H1 (cell line): ENCODE measurements around the gene NABP2. TPM values are rescaled to one million over a fixed set of nuclear protein-coding genes. Genes with fewer than 3 reads are reported as not detected.

Experiments used
- BRCA1 ChIP-seq: IDR thresholded peaks from 2 replicates; pipeline ENCODE4 v1.6.1; 2012; ENCODE audit warnings: low read depth, low read length, improper control_type of control experiment
- GABPA ChIP-seq: IDR thresholded peaks from 2 replicates; pipeline ENCODE4 v1.6.1; 2011; ENCODE audit warnings: mild to moderate bottlenecking, low read length, moderate library complexity, borderline replicate concordance; ENCODE audit not compliant: insufficient read depth
- KDM1A ChIP-seq: fragments of 200-600, 300-600 bp; sonication (generic); IDR thresholded peaks from 2 replicates; pipeline ENCODE4 v1.7.1; 2016; ENCODE audit warnings: mild to moderate bottlenecking, low read length, borderline replicate concordance
- RBBP5 ChIP-seq: IDR thresholded peaks from 2 replicates; pipeline ENCODE4 v1.7.1; 2012; ENCODE audit warnings: low read depth, mild to moderate bottlenecking, inconsistent platforms, low read length, moderate library complexity, borderline replicate concordance
- RFX5 ChIP-seq: IDR thresholded peaks from 2 replicates; pipeline ENCODE4 v1.6.1; 2011; ENCODE audit warnings: low read depth, low read length, improper control_type of control experiment, borderline replicate concordance
- SP4 ChIP-seq: IDR thresholded peaks from 2 replicates; pipeline ENCODE4 v1.6.1; 2012; ENCODE audit warnings: low read length, inconsistent platforms
- SRF ChIP-seq: IDR thresholded peaks from 2 replicates; pipeline ENCODE4 v1.6.1; 2011; ENCODE audit warnings: mild to moderate bottlenecking, low read depth, low read length, moderate library complexity
- polyA plus RNA-seq, 7 experiments: library from polyadenylated mRNA; depleted of rRNA in 3 of 7; stranded (reverse) in 5 of 7; unstranded in 2 of 7; fragments of >200 nt in 5 of 7; fragments of 200-250 nt in 2 of 7; gene quantifications; 1 replicate in 5 of 7; 2 replicates in 1 of 7; 4 replicates in 1 of 7; pipeline versions ENCODE4 v1.2.1 to v1.2.3, GENCODE V29; 2011 to 2013; ENCODE audit warnings: missing spikeins in 2 of 7, mixed read lengths in 2 of 7
- total RNA-seq: library from RNA; stranded (reverse); fragmentation: NEBNext Ultra II Directional; extraction: Animal tissue kit (Norgen Biotek cat#: 25700); gene quantifications from 2 replicates; pipeline ENCODE4 v1.2.1, GENCODE V29; 2021
- TF ChIP-seq, protein P1 (sequence below): IDR thresholded peaks from 2 replicates; pipeline ENCODE4 v1.6.1; 2011; ENCODE audit warnings: low read length, improper control_type of control experiment

NABP2 gene
- total and polyA plus RNA-seq, 2 of the 8 experiments (the other 6 are each of a cell fraction or from before 2014, with no cell fraction given), result 58.1 to 67.5 TPM

DNA sequence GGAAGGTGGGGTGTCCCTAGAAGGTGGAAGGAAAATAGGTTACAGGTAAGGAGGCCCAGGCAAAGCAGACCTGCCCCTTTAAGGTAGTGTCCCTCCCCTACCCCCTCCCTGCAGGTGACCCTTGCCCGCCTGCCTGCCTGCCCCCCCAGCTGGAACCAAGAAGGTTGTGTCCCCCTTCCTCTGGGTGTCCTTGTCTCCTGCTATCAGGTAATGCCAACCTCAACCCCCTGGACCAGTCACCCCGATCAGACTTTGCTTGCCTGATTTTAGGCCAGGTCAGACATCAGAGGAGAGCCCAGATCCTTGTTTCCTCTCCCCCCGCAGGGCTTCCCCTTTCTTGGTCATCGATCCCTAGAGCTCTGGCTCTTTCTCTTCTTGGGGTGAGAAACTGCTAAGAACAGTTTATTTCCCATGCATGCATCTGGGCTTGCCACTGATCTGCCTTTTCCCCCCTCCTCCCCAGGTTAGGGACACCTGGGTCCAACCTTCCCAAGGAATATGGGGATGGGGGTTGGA is 5.8 kb downstream of the NABP2 start, which contains the start of gene SLC39A5 (continued):
- TF ChIP-seq, protein P1, sequence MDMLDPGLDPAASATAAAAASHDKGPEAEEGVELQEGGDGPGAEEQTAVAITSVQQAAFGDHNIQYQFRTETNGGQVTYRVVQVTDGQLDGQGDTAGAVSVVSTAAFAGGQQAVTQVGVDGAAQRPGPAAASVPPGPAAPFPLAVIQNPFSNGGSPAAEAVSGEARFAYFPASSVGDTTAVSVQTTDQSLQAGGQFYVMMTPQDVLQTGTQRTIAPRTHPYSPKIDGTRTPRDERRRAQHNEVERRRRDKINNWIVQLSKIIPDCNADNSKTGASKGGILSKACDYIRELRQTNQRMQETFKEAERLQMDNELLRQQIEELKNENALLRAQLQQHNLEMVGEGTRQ, result no peak
- TF ChIP-seq KDM1A (no peak), GABPA (no peak), RFX5 (no peak), SRF (no peak), BRCA1 (no peak), RBBP5 (no peak), SP4 (no peak)
